IPS-15b (cell line): ENCODE measurements around the gene CDKN1C.

Experiments used
- H3K27me3 ChIP-seq: one replicate; pipeline ENCODE4 v1.6.1; 2013; ENCODE audit warnings: low read length; ENCODE audit not compliant: control insufficient read depth, insufficient read depth
- H3K36me3 ChIP-seq: one replicate; pipeline ENCODE4 v1.6.1; 2013; ENCODE audit warnings: low read length; ENCODE audit not compliant: control insufficient read depth, insufficient read depth
- H3K4me1 ChIP-seq: one replicate; pipeline ENCODE4 v1.6.1; 2013; ENCODE audit warnings: mild to moderate bottlenecking, low read length; ENCODE audit not compliant: control insufficient read depth, insufficient read depth
- H3K4me3 ChIP-seq: one replicate; pipeline ENCODE4 v1.5.1; 2013; ENCODE audit warnings: low read depth, low read length
- H3K9ac ChIP-seq: one replicate; pipeline ENCODE4 v1.6.1; 2013; ENCODE audit warnings: low read depth, mild to moderate bottlenecking, low read length
- H3K9me3 ChIP-seq: one replicate; pipeline ENCODE4 v1.6.1; 2013; ENCODE audit warnings: mild to moderate bottlenecking, low read length; ENCODE audit not compliant: control insufficient read depth, insufficient read depth

CDKN1C gene

DNA sequence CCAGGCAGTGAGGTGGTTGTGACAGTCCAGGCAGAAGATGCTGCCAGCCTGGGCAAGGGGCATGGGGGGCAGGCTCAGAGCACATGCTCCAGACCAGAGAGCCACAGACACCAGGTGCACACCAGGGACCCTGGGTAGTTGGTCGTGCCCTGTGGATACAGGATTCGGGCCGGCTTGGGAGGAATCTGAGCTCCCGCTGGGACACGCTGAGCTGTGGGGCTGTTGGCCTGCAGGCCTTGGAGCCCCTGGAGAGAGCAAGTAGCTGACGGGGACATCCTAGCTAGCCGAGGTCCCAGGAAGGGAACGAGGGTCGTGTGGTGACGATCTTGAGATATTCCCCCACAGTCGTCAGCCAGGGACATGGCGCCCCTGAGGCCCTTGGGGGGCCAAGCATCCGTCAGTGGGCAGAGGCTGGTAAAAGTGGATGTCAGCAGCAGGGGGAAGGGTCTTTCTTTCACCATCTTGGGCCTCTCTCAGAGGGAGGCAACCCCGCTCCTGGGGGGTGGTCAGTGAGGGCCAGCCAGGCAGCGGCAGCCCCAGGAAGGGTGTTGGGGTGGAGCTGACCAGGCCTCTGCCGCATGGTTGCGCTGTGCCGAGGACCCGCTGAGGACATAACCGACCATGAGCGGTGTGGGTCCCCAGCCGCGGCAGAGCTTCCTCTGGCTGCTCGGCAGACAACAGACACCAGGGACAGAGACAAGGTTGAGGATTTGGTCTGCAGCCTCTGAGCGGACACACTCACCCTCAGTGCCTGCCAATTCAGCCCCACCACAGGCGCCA lies 44.0 kb downstream of the CDKN1C start:
- no peaks in the 10 kb centered on the region for H3K4me1 ChIP-seq
- H3K36me3 ChIP-seq: no peaks in the 10 kb centered on the region
- no peak overlapping the region for H3K4me3 ChIP-seq
- no peaks in the 10 kb centered on the region for H3K27me3 ChIP-seq
- no peak overlapping the region for H3K9ac ChIP-seq
- no peaks in the 10 kb centered on the region for H3K9me3 ChIP-seq

DNA sequence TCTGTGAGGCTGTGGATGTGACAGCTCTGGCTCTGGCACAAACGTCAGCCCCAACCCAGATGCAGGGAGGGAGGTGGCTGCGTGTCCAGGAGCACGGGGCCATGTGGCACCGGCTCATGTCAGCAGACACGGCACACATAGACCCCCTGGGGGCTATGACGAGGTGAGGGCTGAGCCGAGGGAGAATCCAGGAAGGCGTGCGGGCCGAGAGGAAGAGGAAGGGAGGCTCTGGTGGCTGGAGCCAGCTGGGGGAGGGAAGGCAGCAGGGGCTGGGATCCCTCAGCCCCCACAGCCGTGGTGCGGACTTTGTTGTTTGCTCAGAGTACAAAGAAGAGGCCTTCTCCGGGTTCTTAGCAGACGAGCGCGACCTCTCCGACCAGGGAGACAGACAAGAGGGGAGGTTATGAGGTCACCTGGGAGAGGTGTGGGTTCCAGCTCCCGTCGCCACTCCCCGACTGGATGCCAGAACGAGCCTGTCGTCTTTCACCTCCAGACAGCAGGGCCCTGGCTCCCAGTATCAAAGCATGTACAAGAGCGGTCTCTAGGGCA lies 46.1 kb downstream of the CDKN1C start:
- Histone ChIP-seq H3K4me3 (no peak overlapping the region), H3K36me3 (no peaks in the 10 kb centered on the region), H3K27me3 (no peaks in the 10 kb centered on the region), H3K4me1 (no peaks in the 10 kb centered on the region), H3K9ac (no peak overlapping the region), H3K9me3 (no peaks in the 10 kb centered on the region)

DNA sequence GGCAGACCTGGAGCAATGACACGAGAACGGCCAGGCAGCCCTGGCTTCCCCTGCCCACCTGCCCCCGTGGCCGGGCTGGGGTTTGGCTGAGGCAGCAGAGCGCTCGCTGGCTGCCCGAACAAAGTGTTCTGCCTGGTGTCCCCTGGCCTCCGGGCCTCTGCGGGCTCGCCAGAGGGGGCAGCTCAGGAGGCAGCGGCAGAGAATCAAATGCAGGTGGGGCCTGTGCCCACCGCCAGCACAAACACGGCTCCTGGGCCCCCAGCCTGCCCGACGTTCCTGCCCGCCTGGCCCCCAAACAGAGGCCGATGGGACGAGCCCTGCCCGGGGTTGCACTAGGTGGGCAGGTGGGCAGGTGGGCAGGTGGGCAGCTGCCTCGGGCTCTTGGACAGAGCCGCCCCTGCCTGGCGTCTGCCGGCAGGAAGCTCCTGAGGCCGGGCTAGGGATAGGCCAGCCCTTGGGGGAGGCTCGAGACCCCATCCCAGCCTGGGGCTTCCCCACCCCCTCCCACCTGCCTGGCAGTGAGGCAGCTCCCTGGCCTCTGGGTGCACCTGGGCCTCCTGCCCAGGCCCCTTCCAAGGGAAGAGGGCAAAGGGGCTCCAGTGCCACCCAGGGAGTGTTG lies 46.8 kb downstream of the CDKN1C start:
- no peaks in the 10 kb centered on the region for H3K4me1 ChIP-seq
- no peaks in the 10 kb centered on the region for H3K36me3 ChIP-seq
- no peaks in the 10 kb centered on the region for H3K27me3 ChIP-seq
- no peak overlapping the region for H3K4me3 ChIP-seq
- H3K9me3 ChIP-seq: no peaks in the 10 kb centered on the region
- H3K9ac ChIP-seq: no peak overlapping the region

DNA sequence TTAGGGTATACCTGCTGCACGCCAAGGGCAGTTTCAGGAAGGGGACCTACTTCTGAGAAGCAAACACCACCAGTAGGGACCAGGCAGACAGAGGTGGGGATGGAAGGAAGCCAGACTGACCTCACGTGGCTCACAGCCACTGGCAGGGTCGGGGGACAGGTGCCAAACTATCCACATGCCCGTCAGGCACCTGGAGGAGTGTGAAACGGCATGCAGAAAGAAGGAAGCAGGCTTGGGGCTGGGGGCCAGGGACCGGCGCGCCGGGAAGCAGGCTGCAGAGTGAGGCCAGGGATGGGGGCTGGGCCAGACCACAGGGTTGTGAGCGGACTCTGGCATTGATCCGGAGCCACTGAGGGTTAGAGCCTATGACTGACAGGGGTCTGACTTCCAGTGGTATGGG lies 47.5 kb downstream of the CDKN1C start:
- Histone ChIP-seq H3K9ac (no peak overlapping the region), H3K4me3 (no peak overlapping the region), H3K9me3 (no peaks in the 10 kb centered on the region), H3K27me3 (no peaks in the 10 kb centered on the region), H3K4me1 (no peaks in the 10 kb centered on the region), H3K36me3 (no peaks in the 10 kb centered on the region)

- Histone ChIP-seq H3K36me3 (no peaks in the 10 kb centered on the region), H3K27me3 (no peaks in the 10 kb centered on the region), H3K9me3 (no peaks in the 10 kb centered on the region), H3K4me1 (no peaks in the 10 kb centered on the region), H3K9ac (no peak overlapping the region), H3K4me3 (no peak overlapping the region)
Measured at GRCh38 chr11:2837651-2838050, 47.9 kb downstream of the CDKN1C start.

DNA sequence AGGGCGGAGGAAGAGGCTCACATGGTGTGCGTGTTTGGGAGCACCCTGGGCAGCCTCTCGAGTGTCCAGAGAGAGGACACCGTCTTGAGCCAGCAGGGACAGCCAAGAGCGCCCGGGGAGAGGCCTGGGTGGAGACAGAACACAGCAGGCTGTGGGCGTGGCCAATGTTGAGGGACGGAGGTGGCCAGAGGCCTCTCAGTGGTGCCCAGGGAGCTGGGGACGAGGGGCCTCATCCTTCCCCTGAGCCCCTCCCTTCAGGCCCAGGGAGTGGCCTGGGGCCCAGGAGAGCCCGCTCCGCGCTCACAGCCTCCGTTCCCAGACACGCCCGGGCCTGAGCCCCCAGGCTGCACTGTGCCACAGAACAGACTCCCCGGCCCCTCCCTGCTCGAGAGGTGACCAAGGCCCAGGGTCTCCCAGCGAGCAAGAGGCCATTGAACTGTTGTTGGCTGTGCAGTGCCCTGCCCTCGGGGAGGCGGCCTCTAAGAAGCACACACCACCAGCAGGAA lies 48.4 kb downstream of the CDKN1C start:
- Histone ChIP-seq H3K9ac (no peak overlapping the region), H3K9me3 (no peaks in the 10 kb centered on the region), H3K4me3 (no peak overlapping the region), H3K36me3 (no peaks in the 10 kb centered on the region), H3K27me3 (no peaks in the 10 kb centered on the region), H3K4me1 (no peaks in the 10 kb centered on the region)

DNA sequence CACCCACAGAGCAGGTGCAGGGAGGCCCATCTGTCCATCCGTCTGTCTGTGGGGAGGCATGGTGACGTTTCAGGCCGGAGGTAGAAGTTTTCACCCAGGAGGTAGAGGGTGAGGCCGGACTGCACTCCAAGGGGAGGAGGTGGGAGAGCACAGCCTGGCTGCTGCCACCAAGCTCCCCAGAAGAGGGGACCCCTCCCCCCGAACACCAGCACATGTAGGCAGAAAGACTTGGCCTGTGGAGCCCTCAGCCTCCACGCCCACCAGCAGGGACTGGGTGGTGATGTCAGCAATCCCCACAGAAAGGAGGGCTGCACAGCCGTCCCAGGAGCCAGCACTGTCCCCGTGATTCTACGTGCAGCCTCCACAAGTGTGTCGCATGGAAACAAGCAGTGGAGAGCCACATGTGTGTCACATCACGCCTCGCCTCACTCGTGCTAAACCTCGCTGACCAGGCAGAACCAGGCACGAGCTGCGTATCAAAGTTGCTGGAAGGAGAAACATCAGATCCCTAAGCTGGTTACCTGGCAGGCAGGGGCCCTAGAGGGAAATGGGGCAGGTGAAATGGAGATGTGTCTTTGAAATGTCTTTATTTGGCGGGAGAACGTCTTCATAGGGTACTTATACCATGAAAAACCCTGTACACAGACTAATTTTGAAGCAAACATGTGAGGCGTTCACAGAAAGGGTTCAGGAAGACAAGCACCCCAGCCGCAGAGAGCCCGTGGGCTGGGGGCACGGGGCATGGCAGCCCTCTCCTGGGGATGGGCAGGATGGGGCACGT lies 49.1 kb downstream of the CDKN1C start:
- H3K4me1 ChIP-seq: no peaks in the 10 kb centered on the region
- H3K9ac ChIP-seq: no peak overlapping the region
- H3K4me3 ChIP-seq: no peak overlapping the region
- no peaks in the 10 kb centered on the region for H3K36me3 ChIP-seq
- no peaks in the 10 kb centered on the region for H3K9me3 ChIP-seq
- no peaks in the 10 kb centered on the region for H3K27me3 ChIP-seq

DNA sequence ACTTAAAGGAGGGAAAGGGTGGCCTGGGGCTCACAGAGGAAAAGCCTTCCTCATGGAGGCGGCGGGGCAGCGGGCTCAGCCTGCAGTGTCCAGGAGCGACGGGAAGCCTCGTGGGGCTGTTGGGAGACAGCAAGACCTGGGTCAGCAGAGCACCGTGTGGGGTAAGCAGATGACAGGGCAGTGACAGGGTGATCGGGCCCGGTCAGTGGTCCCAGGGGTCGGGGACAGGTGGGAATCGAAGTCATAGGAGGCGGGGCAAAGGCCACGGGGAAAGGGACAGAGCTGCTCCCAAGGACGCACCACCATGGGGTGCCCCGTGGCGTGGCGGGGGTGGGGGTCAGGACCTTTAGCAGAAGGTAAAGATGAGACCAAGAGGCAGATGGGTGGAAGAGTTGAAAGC lies 49.8 kb downstream of the CDKN1C start:
- Histone ChIP-seq H3K9me3 (no peaks in the 10 kb centered on the region), H3K36me3 (no peaks in the 10 kb centered on the region), H3K27me3 (no peaks in the 10 kb centered on the region), H3K4me1 (no peaks in the 10 kb centered on the region), H3K9ac (no peak overlapping the region), H3K4me3 (no peak overlapping the region)

GRCh38 chr11:2835296-2835695 lies 50.3 kb downstream of the CDKN1C start:
- Histone ChIP-seq H3K9me3 (no peaks in the 10 kb centered on the region), H3K4me1 (no peaks in the 10 kb centered on the region), H3K36me3 (no peaks in the 10 kb centered on the region), H3K9ac (no peak overlapping the region), H3K4me3 (no peak overlapping the region), H3K27me3 (no peaks in the 10 kb centered on the region)

DNA sequence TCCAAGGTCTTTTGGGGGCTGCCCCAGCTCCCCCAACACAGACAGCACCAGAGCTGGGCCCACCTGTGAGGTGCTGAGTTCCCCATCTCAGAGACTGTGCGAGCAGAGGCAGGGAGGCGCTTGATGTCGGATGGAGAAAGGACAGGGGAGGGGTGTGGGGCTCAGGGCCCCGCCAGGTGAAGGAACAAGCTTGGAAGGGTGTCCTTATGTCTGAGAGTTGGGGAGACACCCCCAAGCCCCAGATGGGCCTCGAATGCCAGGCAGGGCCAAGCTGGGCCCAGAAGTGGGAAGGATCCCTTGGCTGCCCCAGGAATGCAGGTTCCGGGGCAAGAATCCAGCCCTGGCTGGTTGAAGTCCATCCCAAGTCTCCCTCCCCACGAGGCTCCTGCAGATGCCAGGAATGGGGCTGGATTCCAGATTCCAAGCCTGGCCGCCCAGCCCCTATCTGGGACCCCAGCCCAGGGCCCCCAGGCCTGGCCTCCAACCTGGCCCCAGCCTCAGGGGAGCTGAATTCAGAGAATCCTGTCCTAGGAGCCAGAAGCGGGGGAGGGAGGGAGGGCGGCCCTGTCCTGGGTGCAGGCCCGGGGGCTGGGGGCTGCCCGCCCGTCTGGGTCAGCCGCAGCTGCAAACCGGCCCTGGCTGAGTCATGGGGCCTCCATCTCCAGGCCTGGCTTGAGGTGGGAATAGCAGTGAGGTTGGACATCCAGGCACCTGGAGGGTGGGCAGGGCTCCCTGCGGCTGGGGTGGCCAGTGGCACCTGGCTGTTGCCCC lies 50.9 kb downstream of the CDKN1C start:
- H3K4me3 ChIP-seq: no peak overlapping the region
- H3K9ac ChIP-seq: no peak overlapping the region
- no peaks in the 10 kb centered on the region for H3K27me3 ChIP-seq
- no peaks in the 10 kb centered on the region for H3K36me3 ChIP-seq
- H3K4me1 ChIP-seq: no peaks in the 10 kb centered on the region
- H3K9me3 ChIP-seq: no peaks in the 10 kb centered on the region
